Omental fat pad (tissue), 4 donors: ENCODE data around the gene ERCC6. TPM values are rescaled to one million over a fixed set of nuclear protein-coding genes. Genes with fewer than 3 reads are reported as not detected.

Source experiments
- ATAC-seq: fragments of 150-250 bp; one replicate; pipeline ENCODE4 v1.9.1; 2016; ENCODE audit warnings: mild to moderate bottlenecking, moderate library complexity; ENCODE audit not compliant: low FRiP score
- DNase-seq: peaks from one replicate; pipeline ENCODE4 v3.0.0-alpha.2; 2019; ENCODE audit warnings: low spot score
- CTCF ChIP-seq, 3 donors: fragments of 450-650 bp; IDR thresholded peaks; one replicate each; pipeline ENCODE4 v1.5.1; 2016 to 2017; ENCODE audit warnings: antibody characterized with exemption in 3 of 3, mild to moderate bottlenecking in 3 of 3, moderate library complexity in 2 of 3
- total RNA-seq, 4 donors: library from RNA; depleted of rRNA; stranded (reverse); fragments of >200 nt; gene quantifications; one replicate each; pipeline ENCODE4 v1.1.0, GENCODE V29; 2016

The ERCC6 gene
- total RNA-seq, 4 donors from 2014 or later: 11.5 to 16.7 (median 11.8) TPM

- DNase-seq (no peak), ATAC-seq (no peak)
- no peak for TF ChIP-seq CTCF (IDR thresholded peaks at IDR 0.05)
Measured at GRCh38 chr10:49524496-49524895, 14.4 kb downstream of the ERCC6 start.

GRCh38 chr10:49523301-49523700 is 15.6 kb downstream of the ERCC6 start:
- TF ChIP-seq CTCF (IDR thresholded peaks at IDR 0.05): no peak

GRCh38 chr10:49521062-49521461 is 17.9 kb downstream of the ERCC6 start:
- TF ChIP-seq CTCF (IDR thresholded peaks at IDR 0.05): no peak
- ATAC-seq: no peak
- DNase-seq: no peak

More at GRCh38 chr10:49523301-49523700, 15.6 kb downstream of the ERCC6 start:
- DNase-seq: no peak
- ATAC-seq: no peak

GRCh38 chr10:49520122-49520775 is 18.7 kb downstream of the ERCC6 start:
- DNase-seq: no peak
- ATAC-seq: no peak
- no peak for TF ChIP-seq CTCF (IDR thresholded peaks at IDR 0.05)

GRCh38 chr10:49519717-49520116 is 19.2 kb downstream of the ERCC6 start:
- ATAC-seq: no peak

GRCh38 chr10:49518982-49519578 is 19.8 kb downstream of the ERCC6 start:
- no peak for DNase-seq
- no peak for TF ChIP-seq CTCF (IDR thresholded peaks at IDR 0.05)
- no peak for ATAC-seq

More at GRCh38 chr10:49519717-49520116, 19.2 kb downstream of the ERCC6 start:
- DNase-seq: no peak
- no peak for TF ChIP-seq CTCF (IDR thresholded peaks at IDR 0.05)

- ATAC-seq (no peak), DNase-seq (no peak)
- no peak for TF ChIP-seq CTCF (IDR thresholded peaks at IDR 0.05)
Measured at GRCh38 chr10:49518566-49518965, 20.4 kb downstream of the ERCC6 start.
